HG03354 (cell line): ENCODE data around the gene RAPGEF6.
A peak's percentile ranks its signal among the peaks of the same experiment; 100 is the strongest.
"Not testable (repeated sequence)": the region's sequence is repeated elsewhere in the genome, so short reads cannot be mapped to it uniquely, and the experiment has no call there.

Experiments used
- ATAC-seq: cut with Tn5 transposase; IDR thresholded peaks from one replicate; pipeline ENCODE4 v1.9.1; 2021; ENCODE audit warnings: mild to moderate bottlenecking; ENCODE audit not compliant: unreplicated experiment, poor library complexity, severe bottlenecking

The RAPGEF6 gene

GRCh38 chr5:131523500-131524185 is 111.4 kb downstream of the RAPGEF6 start:
- no peak for ATAC-seq

- no peak for ATAC-seq
Observed at GRCh38 chr5:131521252-131521651, 113.8 kb downstream of the RAPGEF6 start.

DNA sequence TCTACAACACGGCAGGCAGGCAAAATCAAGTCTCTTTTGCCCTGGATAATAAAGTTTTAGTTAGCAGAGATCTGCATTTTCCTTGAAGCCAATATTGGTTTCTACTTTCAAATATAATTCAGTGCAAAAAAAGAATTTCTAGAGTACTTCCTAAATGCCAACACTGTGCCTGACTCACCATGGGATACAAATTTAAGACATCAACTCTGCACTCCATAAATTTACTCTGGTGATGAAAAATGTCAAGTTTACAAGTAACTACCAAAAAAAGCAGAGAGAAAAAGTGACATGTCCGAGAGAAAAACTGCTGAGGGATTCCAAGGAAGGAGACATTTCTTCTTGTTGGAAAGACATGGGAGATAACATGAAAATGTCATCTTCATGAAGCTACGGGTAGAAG is 119.7 kb downstream of the RAPGEF6 start:
- ATAC-seq = no peak

DNA sequence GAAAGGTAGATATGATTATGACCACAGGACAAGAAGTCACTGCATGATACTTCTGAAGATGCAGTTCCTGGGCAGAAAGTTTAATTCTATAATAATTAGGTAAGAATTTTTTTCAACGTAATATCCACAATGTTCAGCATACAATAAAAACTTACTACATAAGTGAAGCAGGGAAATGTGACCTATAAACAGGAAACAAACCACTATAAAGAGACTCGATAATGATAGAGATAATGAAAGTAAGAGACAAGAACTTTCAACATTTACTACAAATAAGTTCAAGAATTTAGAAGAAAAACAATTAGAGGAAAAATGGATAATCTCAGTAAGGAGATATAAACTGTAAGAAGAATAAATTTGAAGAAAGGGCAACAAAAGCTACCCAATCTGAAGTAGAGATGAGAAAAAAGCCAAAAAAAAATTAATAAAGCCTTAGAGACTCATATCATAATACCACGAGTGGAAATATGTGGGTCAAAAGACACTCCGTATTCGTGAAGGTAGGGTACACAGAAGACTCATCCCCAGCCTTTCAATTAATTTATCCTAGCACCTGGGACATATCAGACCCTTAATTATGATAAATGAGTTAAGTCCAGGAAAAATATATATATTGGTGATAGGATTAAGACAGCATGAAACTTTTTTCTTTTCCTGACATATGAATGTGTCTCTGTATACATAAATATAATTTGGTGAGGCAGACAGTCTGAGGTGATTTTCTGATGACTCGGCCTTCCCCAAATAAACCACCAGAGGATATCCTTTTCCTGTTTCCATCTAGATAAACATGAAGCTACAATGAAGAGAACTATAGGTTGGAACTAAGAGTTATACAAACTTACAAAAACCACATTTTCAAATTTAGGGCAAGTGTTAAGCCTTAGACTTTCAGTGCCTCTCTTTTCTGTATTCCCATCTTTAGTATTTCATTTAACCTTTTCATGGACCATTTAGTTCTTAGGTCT is 120.4 kb downstream of the RAPGEF6 start:
- ATAC-seq = peak; percentile 47

GRCh38 chr5:131513780-131514179 is 121.2 kb downstream of the RAPGEF6 start:
- ATAC-seq = peak; percentile 40

GRCh38 chr5:131511934-131512333 is 123.1 kb downstream of the RAPGEF6 start:
- no peak for ATAC-seq

DNA sequence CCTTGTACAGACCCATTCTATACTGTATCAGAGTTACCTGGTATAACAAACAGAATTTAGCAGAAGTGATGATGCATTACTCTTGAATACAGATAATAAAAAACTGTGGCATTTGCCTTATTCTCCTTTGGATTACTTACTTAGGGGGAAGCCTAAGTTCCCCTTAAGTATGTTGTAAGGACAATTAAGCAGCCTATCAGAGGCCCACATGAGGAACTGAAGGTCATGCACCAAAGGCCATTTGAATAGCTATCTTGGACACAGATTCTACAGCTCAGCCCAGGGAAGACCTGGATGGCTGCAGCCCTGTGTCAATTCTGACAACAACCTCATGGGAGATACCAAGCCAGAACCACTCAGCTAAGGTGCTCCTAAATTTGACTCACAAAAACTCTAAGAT is 125.2 kb downstream of the RAPGEF6 start:
- no peak for ATAC-seq

DNA sequence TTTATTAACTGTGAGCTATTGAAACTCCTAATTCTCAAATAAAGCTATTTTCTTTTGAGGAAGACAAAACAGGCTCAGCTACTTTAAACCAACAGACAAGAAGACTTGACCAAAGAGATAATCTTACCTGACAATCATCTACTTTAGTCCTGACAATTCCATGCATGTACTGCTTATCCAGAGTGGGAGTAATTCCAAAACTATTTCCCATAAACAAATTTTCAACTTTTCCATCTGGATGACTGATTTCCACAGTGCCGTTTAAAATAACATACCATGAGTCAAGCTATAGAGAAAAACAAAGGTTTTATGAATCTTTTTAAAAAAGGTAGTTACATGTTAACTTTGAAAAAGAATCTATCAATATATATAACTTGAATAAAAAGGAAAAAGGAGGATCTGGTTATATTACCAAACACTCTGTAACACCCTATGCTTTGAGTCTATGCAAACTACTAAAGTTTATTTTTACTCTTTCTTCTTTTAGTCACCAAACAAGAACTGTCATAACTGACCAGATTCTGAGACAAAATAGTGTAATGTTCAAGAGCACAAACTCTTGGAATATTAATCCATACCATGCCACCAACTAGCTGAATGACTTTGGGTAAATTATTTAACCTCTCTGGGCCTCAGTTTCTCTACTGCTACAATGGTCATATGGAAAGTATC is 129.7 kb downstream of the RAPGEF6 start:
- no peak for ATAC-seq

GRCh38 chr5:131496400-131496713 is 138.7 kb downstream of the RAPGEF6 start:
- ATAC-seq = peak; percentile 92

DNA sequence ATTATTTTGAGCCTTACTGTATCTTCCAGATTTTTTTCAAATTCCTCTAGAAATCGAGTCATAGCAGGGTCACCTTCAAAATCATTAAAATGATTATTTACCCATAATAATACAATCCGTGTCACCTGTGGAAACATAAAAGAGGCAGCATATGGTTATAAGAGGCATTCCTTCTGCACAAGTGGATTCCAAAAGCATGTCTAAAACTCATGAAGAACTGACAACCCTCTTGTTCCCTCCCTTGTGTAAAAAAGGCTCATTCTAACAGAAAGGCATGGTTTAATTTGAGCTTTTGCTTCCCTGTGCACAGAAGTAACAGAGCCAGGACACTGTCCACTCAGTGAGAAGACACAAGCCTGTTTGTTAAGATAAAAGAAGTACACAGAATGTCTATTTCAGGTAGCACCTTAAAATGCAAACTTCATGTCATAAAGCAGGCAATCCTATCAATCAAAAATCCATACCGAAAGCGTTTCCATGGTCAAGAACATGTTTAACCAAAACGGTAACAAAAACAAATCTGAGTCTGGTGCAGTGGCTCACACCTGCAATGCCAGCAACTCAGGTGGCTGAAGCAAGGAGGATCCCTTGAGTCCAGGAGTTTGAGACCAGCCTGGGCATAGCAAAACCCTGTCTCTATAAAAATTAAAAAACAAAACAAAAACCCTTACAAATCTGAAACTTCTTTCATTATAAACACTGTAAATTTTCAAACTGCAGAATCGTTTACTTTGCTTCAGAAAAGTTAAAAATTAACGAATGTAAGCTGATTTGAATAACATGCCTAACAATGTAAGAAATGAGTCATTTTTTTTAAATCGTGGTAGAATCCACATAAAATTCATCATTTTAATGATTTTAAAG is 139.3 kb downstream of the RAPGEF6 start:
- peak; percentile 59 for ATAC-seq

DNA sequence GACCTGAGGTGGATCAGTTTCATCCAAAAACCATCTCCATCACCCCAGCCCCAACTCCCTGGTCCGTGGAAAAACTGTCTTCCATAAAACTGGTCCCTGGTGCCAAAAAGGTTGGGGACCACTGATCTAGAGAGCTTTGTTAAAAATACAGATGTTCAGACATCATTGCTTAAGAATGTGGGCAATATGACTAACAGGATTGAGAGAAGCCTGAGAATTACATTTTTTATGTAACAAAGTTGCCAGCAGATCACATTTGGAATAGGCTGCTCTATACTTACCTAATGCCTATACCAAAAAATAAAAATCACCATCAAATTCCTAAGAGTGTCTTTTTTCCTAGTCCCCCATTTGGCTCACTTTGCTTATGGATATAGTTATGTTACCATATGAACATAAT is 143.3 kb downstream of the RAPGEF6 start:
- ATAC-seq = no peak

DNA sequence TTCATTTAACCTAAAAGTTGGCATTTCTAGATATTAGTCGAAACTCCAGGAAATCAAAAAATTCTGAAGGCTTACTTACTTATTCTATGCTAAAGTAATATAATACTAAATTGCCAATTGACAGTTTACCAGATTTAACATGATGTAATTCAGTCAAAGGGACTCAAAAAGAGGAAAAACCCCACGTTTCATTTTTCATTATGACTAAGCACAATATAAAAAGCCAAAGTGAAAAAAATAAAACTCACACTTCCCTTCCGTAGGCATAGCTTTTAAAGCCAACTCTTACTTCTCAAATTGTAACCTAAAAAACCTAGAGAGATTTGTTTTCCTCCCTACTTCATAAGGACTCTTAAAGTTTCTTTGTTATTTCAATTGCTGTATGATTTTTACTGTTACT is 146.6 kb downstream of the RAPGEF6 start:
- peak; percentile 90 for ATAC-seq

DNA sequence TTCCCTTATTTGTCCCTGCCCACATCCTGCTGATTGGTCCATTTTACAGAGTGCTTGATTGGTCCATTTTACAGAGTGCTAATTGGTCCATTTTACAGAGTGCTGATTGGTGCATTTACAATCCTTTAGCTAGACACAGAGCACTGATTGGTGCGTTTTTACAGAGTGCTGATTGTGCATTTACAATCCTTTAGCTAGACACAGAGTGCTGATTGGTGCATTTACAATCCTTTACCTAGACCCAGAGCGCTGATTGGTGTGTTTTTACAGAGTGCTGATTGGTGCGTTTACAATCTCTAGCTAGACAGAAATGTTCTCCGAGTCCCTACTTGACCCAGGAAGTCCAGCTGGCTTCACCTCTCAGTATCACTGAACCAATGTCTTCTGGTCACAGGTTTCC is 147.7 kb downstream of the RAPGEF6 start:
- ATAC-seq = not testable (repeated sequence)

DNA sequence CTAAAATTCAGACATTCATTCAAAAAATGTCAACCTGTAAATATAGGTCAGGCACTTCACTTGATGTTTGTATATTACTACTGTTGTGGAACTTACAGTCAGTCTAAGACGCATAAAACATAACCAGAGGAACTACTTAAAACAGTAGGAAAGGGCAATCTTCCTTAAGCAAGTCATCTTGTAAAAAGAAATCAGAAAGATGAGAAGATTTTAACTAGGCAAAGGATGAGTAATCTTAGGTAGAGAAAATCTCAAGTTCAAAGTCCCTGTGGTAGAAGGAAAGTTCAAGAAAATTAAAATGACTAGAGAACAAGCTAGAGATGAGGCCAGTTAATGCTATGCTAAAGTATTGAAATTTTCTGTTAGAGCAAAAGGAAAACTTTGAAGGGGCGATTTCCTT is 152.4 kb downstream of the RAPGEF6 start:
- ATAC-seq = no peak

GRCh38 chr5:131481569-131481968 is 153.5 kb downstream of the RAPGEF6 start:
- no peak for ATAC-seq

- no peak for ATAC-seq
Observed at GRCh38 chr5:131475541-131475941, 159.5 kb downstream of the RAPGEF6 start.

DNA sequence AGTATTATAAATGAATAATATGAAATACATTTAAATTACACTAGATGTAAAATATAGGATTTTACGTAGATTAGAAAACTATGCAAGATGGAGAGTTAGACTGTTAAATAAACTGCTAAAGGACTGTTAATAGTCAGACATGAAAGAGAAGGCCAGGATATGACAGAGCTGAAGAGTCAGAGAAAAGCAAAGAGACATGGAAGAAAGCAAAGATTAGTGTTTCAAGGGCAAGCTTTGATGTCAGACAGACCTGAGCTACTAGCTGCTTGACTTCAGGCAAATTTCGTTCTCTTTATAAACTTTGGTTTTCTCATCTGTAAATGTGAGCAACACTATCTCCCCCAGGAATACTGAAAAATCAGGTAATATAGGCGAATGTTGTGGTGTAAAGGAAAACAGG is 161.3 kb downstream of the RAPGEF6 start:
- ATAC-seq = no peak

DNA sequence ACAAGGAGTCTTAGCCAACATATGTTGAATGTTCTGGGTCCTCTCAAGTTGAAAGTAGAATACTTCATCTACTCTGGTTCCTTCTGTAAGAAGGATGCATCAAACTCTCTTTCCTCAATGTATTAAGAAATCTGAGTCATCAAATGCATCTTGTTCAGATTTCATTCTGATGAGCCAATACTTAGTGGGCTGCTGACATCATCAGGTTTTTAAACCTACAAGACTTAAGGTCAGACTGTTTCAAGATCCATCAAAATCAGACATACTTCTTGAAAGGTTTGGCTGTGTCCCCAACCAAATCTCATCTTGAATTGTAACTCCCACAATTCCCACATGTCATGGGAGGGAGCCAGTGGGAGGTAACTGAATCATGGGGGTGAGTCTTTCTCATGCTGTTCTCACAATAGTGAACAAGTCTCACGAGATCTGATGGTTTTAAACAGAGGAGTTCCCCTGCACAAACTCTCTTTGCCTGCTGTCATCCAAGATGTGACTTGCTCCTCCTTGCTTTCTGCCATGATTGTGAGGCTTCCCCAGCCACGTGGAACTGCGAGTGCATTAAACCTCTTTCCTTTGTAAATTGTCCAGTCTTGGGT is 168.8 kb downstream of the RAPGEF6 start:
- ATAC-seq = no peak

DNA sequence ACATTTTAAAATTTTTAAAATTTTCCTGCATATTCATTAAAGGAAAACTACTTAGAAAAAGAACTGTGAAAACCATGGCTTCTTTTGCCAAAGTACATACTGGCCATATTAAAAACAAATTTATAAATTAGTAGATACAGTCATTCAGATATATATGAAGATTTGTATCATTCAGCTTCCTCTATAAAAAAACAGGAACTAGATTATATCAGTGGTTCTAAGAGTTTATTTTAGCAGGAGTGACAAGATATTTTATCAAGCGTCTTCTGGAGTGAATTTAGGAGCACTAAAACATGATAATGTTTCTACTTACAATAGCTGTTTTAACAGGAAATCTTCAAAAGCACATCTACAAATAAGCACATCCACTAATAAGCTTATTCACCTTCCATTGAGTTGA is 171.4 kb downstream of the RAPGEF6 start:
- no peak for ATAC-seq
